ENCODE data around the gene LEMD2.

Gene LEMD2

GRCh38 chr6:33770124-33770832, 18.7 kb downstream of the LEMD2 start:
- H3K27ac ChIP-seq (ENCODE audit: low read length), result peak overlapping the region; percentile 3
- peak overlapping the region; percentile 59; the same call in 1 of the 2 replicates for H3K9ac ChIP-seq (ENCODE audit: low read depth, low read length)
- H3K27me3 ChIP-seq (ENCODE audit: insufficient read depth, low read length), result no peaks in the 10 kb centered on the region
- H3K9me3 ChIP-seq (ENCODE audit: insufficient read depth, low read depth, low read length), result no peaks in the 10 kb centered on the region
- H3K36me3 ChIP-seq (ENCODE audit: insufficient read depth, low read depth, low read length), result peaks cover 30% of the 10 kb centered on the region
- H3K4me1 ChIP-seq (ENCODE audit: insufficient read depth, low read length), result peaks cover 26% of the 10 kb centered on the region
- no peak overlapping the region for H3K4me3 ChIP-seq (ENCODE audit: low read length)

- H3K4me1 ChIP-seq (ENCODE audit: insufficient read depth, low read length), result peaks cover 26% of the 10 kb centered on the region
- H3K4me3 ChIP-seq (ENCODE audit: low read length), result no peak overlapping the region
- H3K9me3 ChIP-seq (ENCODE audit: insufficient read depth, low read depth, low read length), result no peaks in the 10 kb centered on the region
- no peak overlapping the region for H3K27ac ChIP-seq (ENCODE audit: low read length)
- peak overlapping the region; percentile 48; the same call in 1 of the 2 replicates for H3K9ac ChIP-seq (ENCODE audit: low read depth, low read length)
- peaks cover 21% of the 10 kb centered on the region for H3K36me3 ChIP-seq (ENCODE audit: insufficient read depth, low read depth, low read length)
- no peaks in the 10 kb centered on the region for H3K27me3 ChIP-seq (ENCODE audit: insufficient read depth, low read length)
These were observed 19.6 kb downstream of the LEMD2 start for GRCh38 chr6:33769248-33769821.

DNA sequence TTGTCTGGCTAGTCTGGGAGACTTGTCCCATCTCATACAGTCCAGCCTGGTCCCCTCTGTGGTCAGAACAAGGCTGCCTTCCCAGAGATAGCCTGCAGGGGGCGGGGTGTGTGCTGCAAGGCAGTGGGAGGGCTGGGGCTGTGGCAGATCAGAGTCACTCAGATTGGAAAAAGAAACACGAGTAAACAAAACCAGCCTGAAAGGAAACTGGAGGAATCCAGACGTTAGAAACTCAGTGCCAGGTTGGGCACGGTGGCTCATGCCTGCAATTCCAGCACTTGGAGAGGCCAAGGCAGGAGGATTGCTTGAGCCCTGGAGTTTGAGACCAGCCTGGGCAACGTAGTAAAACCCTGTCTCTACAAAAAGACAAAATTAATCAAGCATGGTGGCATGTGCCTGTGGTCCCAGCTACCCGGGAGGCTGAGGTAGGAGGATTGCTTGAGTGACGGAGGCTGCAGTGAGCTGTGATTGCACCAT, 20.2 kb downstream of the LEMD2 start:
- Histone ChIP-seq H3K4me3 (ENCODE audit: low read length) (no peak overlapping the region), H3K4me1 (ENCODE audit: insufficient read depth, low read length) (peaks cover 26% of the 10 kb centered on the region), H3K9ac (ENCODE audit: low read depth, low read length) (peak overlapping the region; percentile 48; the same call in 1 of the 2 replicates), H3K27me3 (ENCODE audit: insufficient read depth, low read length) (no peaks in the 10 kb centered on the region), H3K36me3 (ENCODE audit: insufficient read depth, low read depth, low read length) (peaks cover 17% of the 10 kb centered on the region), H3K27ac (ENCODE audit: low read length) (no peak overlapping the region), H3K9me3 (ENCODE audit: insufficient read depth, low read depth, low read length) (no peaks in the 10 kb centered on the region)

DNA sequence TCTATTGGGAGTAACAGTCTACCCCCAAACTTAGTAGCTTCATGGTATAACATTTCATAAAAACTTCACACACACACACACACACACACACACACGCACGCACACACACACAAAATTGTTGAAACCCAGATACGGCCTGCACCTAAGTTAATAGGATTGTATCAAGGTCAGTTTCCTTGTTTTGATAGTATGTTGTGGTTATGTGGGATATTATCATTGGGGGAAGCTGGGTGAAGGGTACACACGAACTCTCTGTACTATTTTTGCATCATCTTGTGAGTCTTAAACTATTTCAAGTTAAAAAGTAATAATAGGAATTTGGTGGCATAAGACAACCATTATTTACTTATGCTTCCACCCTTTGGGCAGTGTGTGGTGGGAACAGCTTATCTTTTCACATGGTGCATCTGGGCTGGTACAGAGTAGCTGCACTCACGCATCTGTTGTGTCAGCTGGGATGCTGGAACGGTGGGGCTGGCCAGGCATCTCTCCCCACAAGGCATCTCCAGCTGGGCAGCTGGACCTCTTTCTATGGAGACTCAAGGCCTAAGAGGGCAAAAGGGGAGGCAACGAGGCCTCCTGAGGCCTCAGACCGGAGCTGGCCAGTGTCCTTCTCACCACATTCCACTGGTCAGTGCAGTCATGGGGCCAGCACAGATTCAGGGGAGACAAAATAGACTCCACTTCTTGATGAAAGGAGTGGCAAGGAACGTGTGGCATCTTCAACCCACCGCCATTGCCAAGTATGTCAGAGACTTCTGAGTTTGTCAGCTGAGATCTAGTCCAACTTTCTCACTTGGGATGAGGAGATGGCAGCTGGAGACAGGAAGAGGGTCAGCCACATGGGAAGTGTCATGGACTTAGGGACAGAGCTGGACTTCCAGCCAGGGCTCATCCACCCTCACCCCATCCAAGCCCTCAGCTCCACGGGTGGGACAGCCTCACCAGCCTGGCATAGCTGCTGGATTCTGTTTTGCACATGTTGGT, 21.7 kb downstream of the LEMD2 start:
- Histone ChIP-seq H3K9me3 (ENCODE audit: insufficient read depth, low read depth, low read length) (no peaks in the 10 kb centered on the region), H3K9ac (ENCODE audit: low read depth, low read length) (no peak overlapping the region), H3K27ac (ENCODE audit: low read length) (no peak overlapping the region), H3K4me1 (ENCODE audit: insufficient read depth, low read length) (peaks cover 24% of the 10 kb centered on the region), H3K27me3 (ENCODE audit: insufficient read depth, low read length) (no peaks in the 10 kb centered on the region), H3K4me3 (ENCODE audit: low read length) (no peak overlapping the region), H3K36me3 (ENCODE audit: insufficient read depth, low read depth, low read length) (peaks cover 3% of the 10 kb centered on the region; the same call in 1 of the 2 replicates)

DNA sequence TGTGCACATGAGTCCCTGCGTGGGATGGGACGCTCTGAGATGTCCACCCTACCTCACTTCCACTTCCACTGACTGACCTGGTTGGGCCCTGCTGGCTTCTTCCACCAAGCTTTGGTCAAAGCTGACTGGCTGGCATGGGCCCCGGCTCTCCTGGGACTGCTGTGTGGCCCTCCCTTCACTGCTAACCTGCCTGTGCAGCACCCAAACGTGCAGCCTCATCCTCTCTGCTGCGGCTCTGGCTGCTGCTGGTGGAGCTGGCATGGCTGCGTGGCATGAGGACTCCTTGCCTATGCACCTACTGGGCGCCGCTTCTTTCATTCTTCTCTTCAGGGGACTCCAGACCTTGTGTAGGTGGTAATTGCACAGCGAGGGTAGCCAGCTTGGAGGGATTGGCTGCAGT, 23.6 kb downstream of the LEMD2 start:
- peaks cover 8% of the 10 kb centered on the region; the same call in 1 of the 2 replicates for H3K4me1 ChIP-seq (ENCODE audit: insufficient read depth, low read length)

GRCh38 chr6:33764036-33764435, 24.9 kb downstream of the LEMD2 start:
- Histone ChIP-seq H3K27ac (ENCODE audit: low read length) (no peak overlapping the region), H3K9ac (ENCODE audit: low read depth, low read length) (no peak overlapping the region), H3K27me3 (ENCODE audit: insufficient read depth, low read length) (no peaks in the 10 kb centered on the region), H3K36me3 (ENCODE audit: insufficient read depth, low read depth, low read length) (no peaks in the 10 kb centered on the region), H3K4me3 (ENCODE audit: low read length) (no peak overlapping the region), H3K4me1 (ENCODE audit: insufficient read depth, low read length) (no peaks in the 10 kb centered on the region), H3K9me3 (ENCODE audit: insufficient read depth, low read depth, low read length) (no peaks in the 10 kb centered on the region)

More for the DNA sequence above, 23.6 kb downstream of the LEMD2 start:
- Histone ChIP-seq H3K9me3 (ENCODE audit: insufficient read depth, low read depth, low read length) (no peaks in the 10 kb centered on the region), H3K4me3 (ENCODE audit: low read length) (no peak overlapping the region), H3K27me3 (ENCODE audit: insufficient read depth, low read length) (no peaks in the 10 kb centered on the region), H3K9ac (ENCODE audit: low read depth, low read length) (no peak overlapping the region), H3K27ac (ENCODE audit: low read length) (no peak overlapping the region), H3K36me3 (ENCODE audit: insufficient read depth, low read depth, low read length) (no peaks in the 10 kb centered on the region)

DNA sequence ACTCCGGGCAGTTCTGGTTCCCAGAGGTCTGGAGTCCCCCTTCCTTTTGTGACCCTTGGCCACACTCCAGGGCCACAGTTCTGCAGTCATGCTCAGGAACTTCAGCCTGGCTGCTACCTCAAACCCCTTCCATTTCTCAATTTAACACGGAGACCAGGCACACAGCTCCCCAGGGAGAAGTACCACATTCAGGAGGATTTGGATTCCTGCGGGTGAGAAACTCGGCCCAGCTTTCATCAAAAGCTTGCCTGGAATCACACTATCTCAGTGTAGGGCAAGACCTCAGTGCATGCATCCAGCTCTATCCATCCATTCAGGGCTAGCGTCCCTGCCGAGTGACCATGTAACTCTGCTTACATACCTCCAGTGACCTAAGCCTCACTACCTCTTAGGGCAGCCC, 25.4 kb downstream of the LEMD2 start:
- Histone ChIP-seq H3K27me3 (ENCODE audit: insufficient read depth, low read length) (no peaks in the 10 kb centered on the region), H3K4me1 (ENCODE audit: insufficient read depth, low read length) (no peaks in the 10 kb centered on the region), H3K9ac (ENCODE audit: low read depth, low read length) (no peak overlapping the region), H3K4me3 (ENCODE audit: low read length) (no peak overlapping the region), H3K36me3 (ENCODE audit: insufficient read depth, low read depth, low read length) (no peaks in the 10 kb centered on the region), H3K27ac (ENCODE audit: low read length) (no peak overlapping the region), H3K9me3 (ENCODE audit: insufficient read depth, low read depth, low read length) (no peaks in the 10 kb centered on the region)

DNA sequence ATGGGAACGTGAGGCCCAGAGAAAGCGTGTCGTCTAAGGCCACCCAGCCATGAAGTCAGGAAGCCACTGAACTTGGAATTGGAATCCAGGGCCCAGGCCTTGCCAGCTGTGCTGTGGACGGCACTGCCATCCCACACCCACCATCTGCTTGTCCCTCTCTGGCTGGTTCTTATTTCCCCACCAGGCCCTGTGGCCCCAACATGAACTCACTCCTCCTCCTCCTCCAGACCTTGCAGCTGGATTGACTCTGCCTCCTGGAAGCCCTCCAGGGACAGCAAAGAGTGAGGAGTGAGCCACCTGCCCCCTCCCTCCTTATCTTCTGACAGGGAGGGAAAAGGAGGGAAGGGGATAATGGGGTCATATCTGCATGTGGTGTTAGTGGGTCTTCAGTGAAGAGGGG, 26.2 kb downstream of the LEMD2 start:
- Histone ChIP-seq H3K4me1 (ENCODE audit: insufficient read depth, low read length) (no peaks in the 10 kb centered on the region), H3K36me3 (ENCODE audit: insufficient read depth, low read depth, low read length) (no peaks in the 10 kb centered on the region), H3K9me3 (ENCODE audit: insufficient read depth, low read depth, low read length) (no peaks in the 10 kb centered on the region), H3K27me3 (ENCODE audit: insufficient read depth, low read length) (no peaks in the 10 kb centered on the region), H3K4me3 (ENCODE audit: low read length) (no peak overlapping the region), H3K9ac (ENCODE audit: low read depth, low read length) (no peak overlapping the region), H3K27ac (ENCODE audit: low read length) (no peak overlapping the region)

- Histone ChIP-seq H3K9me3 (ENCODE audit: insufficient read depth, low read depth, low read length) (no peaks in the 10 kb centered on the region), H3K9ac (ENCODE audit: low read depth, low read length) (no peak overlapping the region), H3K36me3 (ENCODE audit: insufficient read depth, low read depth, low read length) (no peaks in the 10 kb centered on the region), H3K27ac (ENCODE audit: low read length) (no peak overlapping the region), H3K4me3 (ENCODE audit: low read length) (no peak overlapping the region), H3K27me3 (ENCODE audit: insufficient read depth, low read length) (no peaks in the 10 kb centered on the region), H3K4me1 (ENCODE audit: insufficient read depth, low read length) (no peaks in the 10 kb centered on the region)
These were observed 26.9 kb downstream of the LEMD2 start for GRCh38 chr6:33761922-33762629.

DNA sequence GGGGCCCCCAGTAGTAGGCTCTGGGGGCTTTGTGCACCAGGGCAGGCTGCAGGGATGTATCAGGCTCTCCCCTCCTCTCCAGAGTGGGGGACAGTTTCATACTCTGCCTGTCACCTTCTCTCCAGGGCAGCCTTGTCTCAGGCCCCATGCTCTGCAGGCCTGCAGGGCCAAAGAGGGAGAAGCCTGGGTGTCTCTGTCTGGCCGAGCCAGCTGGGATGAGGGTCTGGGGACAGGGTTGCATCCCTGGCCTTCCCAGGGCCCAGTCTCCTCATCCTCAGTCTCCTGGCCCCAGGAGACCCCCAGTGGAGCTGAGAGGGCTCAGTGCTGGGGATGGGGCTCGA, 27.4 kb downstream of the LEMD2 start:
- H3K36me3 ChIP-seq (ENCODE audit: insufficient read depth, low read depth, low read length), result no peaks in the 10 kb centered on the region
- no peaks in the 10 kb centered on the region for H3K9me3 ChIP-seq (ENCODE audit: insufficient read depth, low read depth, low read length)
- no peaks in the 10 kb centered on the region for H3K27me3 ChIP-seq (ENCODE audit: insufficient read depth, low read length)
- no peak overlapping the region for H3K4me3 ChIP-seq (ENCODE audit: low read length)
- no peak overlapping the region for H3K9ac ChIP-seq (ENCODE audit: low read depth, low read length)
- no peaks in the 10 kb centered on the region for H3K4me1 ChIP-seq (ENCODE audit: insufficient read depth, low read length)
- no peak overlapping the region for H3K27ac ChIP-seq (ENCODE audit: low read length)

Measured in iPS-20b (cell line).